CD4-positive, alpha-beta T cell treated with Interleukin-21 for 1 hour (primary cell): ENCODE measurements around the gene SETBP1.

ENCODE experiments used
- DNase-seq: peaks from one replicate; pipeline ENCODE4 v3.0.0-alpha.2; 2020

Gene SETBP1

GRCh38 chr18:44915213-44915612 is 234.5 kb downstream of the SETBP1 start:
- DNase-seq = no peak

- no peak for DNase-seq
Measured at GRCh38 chr18:44915661-44916060, 235.0 kb downstream of the SETBP1 start.

- DNase-seq = no peak
Measured at GRCh38 chr18:44916429-44917207, 235.9 kb downstream of the SETBP1 start.

- no peak for DNase-seq
Measured at GRCh38 chr18:44917216-44918141, 236.8 kb downstream of the SETBP1 start.

- DNase-seq = no peak
Measured at GRCh38 chr18:44918142-44918476, 237.4 kb downstream of the SETBP1 start.

GRCh38 chr18:44920441-44920840 is 239.8 kb downstream of the SETBP1 start:
- DNase-seq = no peak

- DNase-seq = no peak
Measured at GRCh38 chr18:44921974-44922373, 241.3 kb downstream of the SETBP1 start.

- no peak for DNase-seq
Measured at GRCh38 chr18:44922968-44923367, 242.3 kb downstream of the SETBP1 start.

- DNase-seq = no peak
Measured at GRCh38 chr18:44924785-44925499, 244.3 kb downstream of the SETBP1 start.

- DNase-seq = no peak
Measured at GRCh38 chr18:44927127-44927849, 246.6 kb downstream of the SETBP1 start.

GRCh38 chr18:44934901-44935300 is 254.2 kb downstream of the SETBP1 start:
- DNase-seq = no peak

- DNase-seq = no peak
Measured at GRCh38 chr18:44935455-44935854, 254.8 kb downstream of the SETBP1 start.

GRCh38 chr18:44936485-44936884 is 255.8 kb downstream of the SETBP1 start:
- DNase-seq = no peak

- DNase-seq = no peak
Measured at GRCh38 chr18:44937960-44938719, 257.5 kb downstream of the SETBP1 start.

- DNase-seq = no peak
Measured at GRCh38 chr18:44938720-44939665, 258.3 kb downstream of the SETBP1 start.

GRCh38 chr18:44941516-44941915 is 260.8 kb downstream of the SETBP1 start:
- no peak for DNase-seq

- DNase-seq = no peak
Measured at GRCh38 chr18:44942073-44942472, 261.4 kb downstream of the SETBP1 start.

- DNase-seq = no peak
Measured at GRCh38 chr18:44943311-44943881, 262.7 kb downstream of the SETBP1 start.

- no peak for DNase-seq
Measured at GRCh38 chr18:44944461-44944860, 263.8 kb downstream of the SETBP1 start.

GRCh38 chr18:44945888-44946401 is 265.3 kb downstream of the SETBP1 start:
- no peak for DNase-seq
